HG03354 (cell line): Measurements from ENCODE around the gene C1GALT1.
A peak's percentile ranks its signal among the peaks of the same experiment; 100 is the strongest.
"Not testable (repeated sequence)": the region's sequence is repeated elsewhere in the genome, so short reads cannot be mapped to it uniquely, and the experiment has no call there.

Source experiments
- ATAC-seq: cut with Tn5 transposase; IDR thresholded peaks from one replicate; pipeline ENCODE4 v1.9.1; 2021; ENCODE audit warnings: mild to moderate bottlenecking; ENCODE audit not compliant: unreplicated experiment, poor library complexity, severe bottlenecking

C1GALT1 gene

GRCh38 chr7:7228472-7228871 is 46.1 kb downstream of the C1GALT1 start:
- no peak for ATAC-seq

GRCh38 chr7:7228967-7229366 is 46.6 kb downstream of the C1GALT1 start:
- ATAC-seq, result no peak

DNA sequence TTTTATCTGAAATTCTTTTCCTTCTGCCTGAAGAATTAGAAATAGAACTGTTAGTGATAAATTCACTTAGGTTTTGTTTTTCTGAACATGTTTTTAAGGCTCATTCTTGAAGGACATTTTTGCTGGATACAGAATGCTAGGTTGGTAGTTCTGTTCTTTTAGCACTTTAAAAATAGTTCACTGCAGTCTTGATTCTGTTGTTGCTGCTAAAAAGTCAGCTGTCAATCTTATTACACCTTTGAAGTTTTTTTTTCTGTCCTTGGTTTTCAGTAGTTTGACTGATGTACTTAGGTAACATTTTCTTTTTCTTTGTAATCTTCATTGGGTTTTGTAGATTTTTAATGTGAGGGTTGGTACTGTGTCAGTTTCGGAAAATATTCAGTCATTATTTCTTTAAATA is 48.7 kb downstream of the C1GALT1 start:
- ATAC-seq, result no peak

DNA sequence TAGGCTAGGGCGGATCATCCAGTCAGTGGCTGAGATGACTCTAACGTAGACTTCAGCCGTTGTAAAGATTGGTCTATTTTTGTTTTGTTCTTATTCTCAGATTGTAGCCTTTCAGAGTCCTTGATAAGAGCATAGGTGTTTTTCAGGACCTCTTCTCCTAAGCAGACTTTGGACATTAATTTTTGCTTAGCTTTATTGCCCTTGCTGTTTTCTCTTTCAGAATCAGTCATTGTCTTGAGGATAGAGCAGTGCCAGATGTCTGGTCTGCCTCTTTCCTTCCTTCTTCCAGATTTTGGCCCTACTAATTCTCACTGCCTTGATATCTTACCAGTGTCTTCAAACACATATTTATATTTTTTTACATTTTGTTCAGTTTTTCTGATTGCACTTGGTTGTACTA is 49.5 kb downstream of the C1GALT1 start:
- no peak for ATAC-seq

DNA sequence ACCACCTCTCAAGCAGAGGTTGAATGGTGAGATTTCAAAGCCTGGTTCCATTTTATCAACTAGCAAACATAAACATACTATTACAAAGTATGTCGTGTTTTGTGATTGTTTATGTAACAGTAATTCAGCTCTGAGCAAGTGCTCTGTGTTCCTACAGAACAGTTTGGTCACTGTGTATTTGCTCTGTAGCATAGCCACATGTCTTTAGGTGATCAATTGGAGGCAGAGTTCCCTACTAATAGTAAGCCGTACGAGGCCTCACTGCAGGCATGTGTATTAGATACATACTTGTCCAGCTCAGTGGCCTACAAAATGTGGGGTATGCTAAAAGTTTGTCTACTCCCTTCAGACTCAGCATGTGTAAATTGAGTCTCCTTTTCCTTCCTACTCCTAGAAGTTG is 53.0 kb downstream of the C1GALT1 start:
- ATAC-seq, result no peak

GRCh38 chr7:7236041-7236440 is 53.7 kb downstream of the C1GALT1 start:
- ATAC-seq, result no peak

DNA sequence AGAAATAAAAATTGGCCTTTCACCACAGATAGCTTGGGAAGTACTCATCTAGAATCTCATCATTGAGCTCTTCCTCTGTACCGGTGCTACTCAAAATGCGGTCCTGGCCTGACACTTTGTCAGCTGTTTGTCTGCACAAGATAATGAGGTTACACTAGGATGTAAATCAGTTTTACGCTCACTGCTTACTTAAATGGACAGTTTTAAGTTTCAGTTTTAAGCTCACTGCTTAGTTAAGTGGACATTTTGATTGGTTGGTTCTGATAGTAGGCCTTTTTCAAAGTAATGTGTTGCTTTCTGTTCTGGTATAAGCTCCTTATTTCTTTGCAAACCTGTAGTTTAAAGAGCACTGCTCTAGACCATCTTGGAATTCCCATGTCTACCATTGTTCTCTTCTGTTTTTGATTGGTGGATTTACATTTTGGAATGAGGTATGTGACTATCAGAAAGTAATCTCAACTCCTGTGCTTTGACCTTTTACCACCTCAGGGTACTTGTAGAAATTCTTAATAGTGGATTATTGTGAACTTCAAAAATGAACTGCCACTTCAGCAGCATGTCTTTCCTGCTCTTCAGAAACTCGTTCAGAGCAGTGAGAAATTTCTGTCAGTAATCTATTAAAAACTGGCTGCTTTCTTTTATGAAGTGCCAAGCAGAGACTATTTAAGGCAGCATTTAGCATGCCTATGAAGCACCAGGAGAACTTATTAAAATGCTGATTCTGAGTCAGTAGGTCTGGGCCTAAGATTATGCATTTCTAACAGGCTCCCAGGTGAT is 55.0 kb downstream of the C1GALT1 start:
- ATAC-seq, result no peak

GRCh38 chr7:7237978-7238267 is 55.6 kb downstream of the C1GALT1 start:
- ATAC-seq, result no peak

- no peak for ATAC-seq
These were observed 57.0 kb downstream of the C1GALT1 start for GRCh38 chr7:7239346-7239745.

GRCh38 chr7:7242899-7243298 is 60.6 kb downstream of the C1GALT1 start:
- ATAC-seq, result no peak

GRCh38 chr7:7245233-7245632 is 62.9 kb downstream of the C1GALT1 start:
- not testable (repeated sequence) for ATAC-seq

- no peak for ATAC-seq
These were observed 63.9 kb downstream of the C1GALT1 start for GRCh38 chr7:7246223-7246622.

GRCh38 chr7:7247658-7248057 is 65.3 kb downstream of the C1GALT1 start:
- ATAC-seq, result no peak

GRCh38 chr7:7249814-7250213 is 67.5 kb downstream of the C1GALT1 start:
- peak; percentile 24 for ATAC-seq

DNA sequence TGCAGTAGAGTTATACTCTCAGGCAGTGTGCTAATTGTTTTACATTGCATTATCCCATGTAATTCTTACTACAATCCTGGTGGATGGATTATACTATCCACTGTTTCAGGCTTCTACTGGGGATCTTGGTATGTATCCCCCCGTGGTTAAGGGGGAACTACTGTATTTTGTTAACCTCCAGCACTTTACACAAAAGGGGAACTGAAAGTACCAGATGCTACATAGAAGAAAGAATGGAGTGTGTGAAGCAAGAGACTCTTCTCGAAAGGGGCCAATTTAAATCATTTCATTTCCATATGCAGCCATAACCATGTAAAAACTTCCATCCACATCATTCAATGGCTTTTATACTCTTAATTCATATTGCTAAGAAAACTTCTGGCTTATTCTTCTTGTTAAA is 69.4 kb downstream of the C1GALT1 start:
- ATAC-seq, result peak; percentile 93

DNA sequence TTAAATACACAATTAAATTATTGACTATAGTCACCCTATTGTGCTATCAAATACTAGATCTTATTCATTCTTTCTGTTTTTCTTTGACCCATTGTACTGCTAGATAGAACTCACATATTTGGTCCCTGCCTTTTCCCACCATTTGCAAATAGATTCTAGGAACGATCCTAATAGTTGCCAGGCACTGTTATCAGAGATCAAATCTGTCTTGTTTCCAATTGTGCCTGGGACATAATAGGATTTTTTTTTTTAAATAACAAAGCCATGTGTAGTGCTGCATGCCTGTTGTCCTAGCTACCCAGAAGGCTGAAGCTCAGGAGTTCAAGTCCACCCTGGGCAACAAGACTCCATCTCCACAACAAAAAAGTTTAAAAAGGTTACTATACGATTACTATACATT is 72.0 kb downstream of the C1GALT1 start:
- no peak for ATAC-seq

GRCh38 chr7:7254908-7255307 is 72.6 kb downstream of the C1GALT1 start:
- ATAC-seq, result peak; percentile 20

GRCh38 chr7:7256731-7257274 is 74.5 kb downstream of the C1GALT1 start:
- no peak for ATAC-seq

- ATAC-seq, result peak; percentile 90
These were observed 75.8 kb downstream of the C1GALT1 start for GRCh38 chr7:7257899-7258692.

DNA sequence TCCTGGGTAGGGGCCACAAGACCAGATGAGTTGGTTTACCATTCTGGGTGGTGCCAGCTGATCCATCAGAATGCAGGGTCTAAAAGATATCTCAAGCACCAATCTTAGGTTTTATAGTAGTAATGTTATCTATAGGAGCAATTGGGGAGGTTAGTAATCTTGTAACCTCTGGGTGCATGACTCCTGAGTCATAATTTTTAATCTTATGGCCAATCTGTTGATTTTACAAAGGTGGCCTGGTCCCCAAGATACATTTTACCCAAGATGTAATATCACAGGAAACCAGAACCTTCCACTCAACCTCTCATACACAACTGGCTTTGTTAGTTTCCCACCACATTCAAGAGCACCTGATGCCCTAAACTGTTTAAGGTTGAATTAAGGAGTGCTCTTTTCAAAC is 79.5 kb downstream of the C1GALT1 start:
- ATAC-seq, result no peak
